Gastroesophageal sphincter (tissue), 4 donors: ENCODE results near the gene KCTD16. TPM values are rescaled to one million over a fixed set of nuclear protein-coding genes. Genes with fewer than 3 reads are reported as not detected.

Experiments used
- ATAC-seq: fragments of 150-250 bp; one replicate; pipeline ENCODE4 v1.9.1; 2016; ENCODE audit warnings: mild to moderate bottlenecking, moderate library complexity
- H3K27ac ChIP-seq, 4 donors: fragments of 200-600 bp; sonication (generic) in 3 of 4; 1 replicate in 3 of 4; 2 replicates in 1 of 4; pipeline ENCODE4 v1.5.1; 2016 to 2019
- H3K27me3 ChIP-seq: fragments of 200-600 bp; sonication (generic); one replicate; pipeline ENCODE4 v1.5.1; 2019
- H3K36me3 ChIP-seq, 2 donors: fragments of 200-600 bp; sonication (generic); one replicate each; pipeline ENCODE4 v1.5.1; 2019; ENCODE audit warnings: control low read depth in 1 of 2
- H3K4me1 ChIP-seq, 3 donors: fragments of 200-600 bp; sonication (generic); 1 replicate in 2 of 3; 2 replicates in 1 of 3; pipeline ENCODE4 v1.5.1; 2016 to 2019; ENCODE audit warnings: control low read depth in 2 of 3
- H3K4me3 ChIP-seq, 2 donors: fragments of 200-600 bp; sonication (generic); one replicate each; pipeline ENCODE4 v1.5.1; 2019; ENCODE audit warnings: mild to moderate bottlenecking in 1 of 2, moderate library complexity in 1 of 2
- H3K9me3 ChIP-seq, 3 donors: fragments of 200-600 bp; sonication (generic); one replicate each; pipeline ENCODE4 v1.5.1; 2017 to 2019; ENCODE audit warnings: control low read depth in 2 of 3
- CTCF ChIP-seq, 4 experiments: fragments of 200-600 bp in 2 of 4; fragments of 450-650 bp in 2 of 4; sonication (generic) in 1 of 4; IDR thresholded peaks; one replicate each; pipeline ENCODE4 v1.5.1; 2017 to 2019; ENCODE audit warnings: antibody characterized with exemption in 4 of 4, mild to moderate bottlenecking in 2 of 4, moderate library complexity in 2 of 4
- EP300 ChIP-seq: sonication (generic); formaldehyde crosslinking; IDR thresholded peaks from one replicate; pipeline ENCODE4 v1.6.1; 2017; ENCODE audit warnings: antibody characterized with exemption, mild to moderate bottlenecking
- POLR2A ChIP-seq, 2 donors: fragments of 450-650 bp; IDR thresholded peaks; one replicate each; pipeline ENCODE4 v1.6.1; 2017; ENCODE audit warnings: antibody characterized with exemption in 2 of 2, mild to moderate bottlenecking in 2 of 2, moderate library complexity in 1 of 2
- POLR2AphosphoS5 ChIP-seq: sonication (generic); formaldehyde crosslinking; IDR thresholded peaks from one replicate; pipeline ENCODE4 v1.6.1; 2017; ENCODE audit warnings: antibody characterized with exemption
- WGBS, 2 donors: methylation state at CpG; one replicate each; pipeline ENCODE4 v1.1.5; 2018; ENCODE audit warnings: low coverage in 1 of 2; 5-methylcytosine and 5-hydroxymethylcytosine counted together
- total RNA-seq, 4 donors: library from RNA; depleted of rRNA; stranded (reverse); fragments of >200 nt; gene quantifications; one replicate each; pipeline ENCODE4 v1.1.0, GENCODE V29; 2016

Gene KCTD16
- total RNA-seq, 4 donors from 2014 or later = 0.05 to 0.13 (median 0.12) TPM; not detected in 1

GRCh38 chr5:144433893-144434292 lies 263.2 kb downstream of the KCTD16 start:
- Histone ChIP-seq H3K27me3 (no peaks in the 10 kb centered on the region), H3K27ac (no peak overlapping the region), H3K4me3 (no peak overlapping the region), H3K36me3 (no peaks in the 10 kb centered on the region), H3K9me3 (no peaks in the 10 kb centered on the region), H3K4me1 (no peaks in the 10 kb centered on the region)
- TF ChIP-seq CTCF (IDR thresholded peaks at IDR 0.05) (no peak), EP300 (no peak), POLR2AphosphoS5 (no peak), POLR2A (IDR thresholded peaks at IDR 0.05) (no peak)
- WGBS, 2 donors = 72 to 82% methylated on average over 3 of the region's 3 CpGs
- ATAC-seq = no peak

- 17 to 50% methylated on average over 1 of the region's 1 CpG for WGBS, 2 donors
Measured at GRCh38 chr5:144436007-144436406, 265.3 kb downstream of the KCTD16 start.

GRCh38 chr5:144438237-144438636 lies 267.6 kb downstream of the KCTD16 start:
- Histone ChIP-seq H3K9me3 (peaks cover 0 to 12% (median 0%) of the 10 kb centered on the region in 3 donors), H3K36me3 (no peaks in the 10 kb centered on the region), H3K27ac (no peak overlapping the region), H3K4me1 (no peaks in the 10 kb centered on the region), H3K27me3 (no peaks in the 10 kb centered on the region), H3K4me3 (no peak overlapping the region)
- WGBS, 2 donors = 72 to 79% methylated on average over 2 to 4 of the region's 4 CpGs
- no peak for TF ChIP-seq EP300
- TF ChIP-seq CTCF (IDR thresholded peaks at IDR 0.05) = no peak
- TF ChIP-seq POLR2AphosphoS5 = no peak
- TF ChIP-seq POLR2A (IDR thresholded peaks at IDR 0.05) = no peak
- no peak for ATAC-seq

More at GRCh38 chr5:144436007-144436406, 265.3 kb downstream of the KCTD16 start:
- TF ChIP-seq POLR2A (IDR thresholded peaks at IDR 0.05) (no peak), POLR2AphosphoS5 (no peak), EP300 (no peak), CTCF (IDR thresholded peaks at IDR 0.05) (no peak)
- no peaks in the 10 kb centered on the region for H3K27me3 ChIP-seq
- no peaks in the 10 kb centered on the region for H3K4me1 ChIP-seq
- H3K36me3 ChIP-seq = no peaks in the 10 kb centered on the region
- ATAC-seq = no peak
- no peak overlapping the region for H3K27ac ChIP-seq
- H3K9me3 ChIP-seq = no peaks in the 10 kb centered on the region
- H3K4me3 ChIP-seq = no peak overlapping the region

GRCh38 chr5:144448457-144448856 lies 277.8 kb downstream of the KCTD16 start:
- no peaks in the 10 kb centered on the region for H3K27me3 ChIP-seq
- 57 to 100% methylated on average over 1 to 2 of the region's 2 CpGs for WGBS, 2 donors
- TF ChIP-seq CTCF (IDR thresholded peaks at IDR 0.05) (no peak), POLR2A (IDR thresholded peaks at IDR 0.05) (no peak), EP300 (no peak), POLR2AphosphoS5 (no peak)

GRCh38 chr5:144451187-144451973 lies 280.7 kb downstream of the KCTD16 start:
- WGBS, 2 donors = 65 to 68% methylated on average over 2 of the region's 2 CpGs
- no peaks in the 10 kb centered on the region for H3K9me3 ChIP-seq
- no peak for ATAC-seq
- no peaks in the 10 kb centered on the region for H3K27me3 ChIP-seq
- no peaks in the 10 kb centered on the region for H3K36me3 ChIP-seq
- H3K4me1 ChIP-seq = no peaks in the 10 kb centered on the region
- no peak for TF ChIP-seq EP300
- no peak for TF ChIP-seq CTCF (IDR thresholded peaks at IDR 0.05)
- no peak for TF ChIP-seq POLR2A (IDR thresholded peaks at IDR 0.05)
- no peak for TF ChIP-seq POLR2AphosphoS5
- H3K27ac ChIP-seq = no peak overlapping the region
- H3K4me3 ChIP-seq = no peak overlapping the region

More at GRCh38 chr5:144448457-144448856, 277.8 kb downstream of the KCTD16 start:
- Histone ChIP-seq H3K27ac (no peak overlapping the region), H3K4me1 (no peaks in the 10 kb centered on the region), H3K4me3 (no peak overlapping the region), H3K36me3 (no peaks in the 10 kb centered on the region), H3K9me3 (no peaks in the 10 kb centered on the region)
- ATAC-seq = no peak
